ACC112 (cell line): ENCODE data around the gene PARP4.
"Not testable (repeated sequence)": the region's sequence is repeated elsewhere in the genome, so short reads cannot be mapped to it uniquely, and the experiment has no call there.

Experiments used
- H2AFZ ChIP-seq: fragments of 200-600 bp; sonication (generic); one replicate; pipeline ENCODE4 v1.6.0; 2017; ENCODE audit warnings: antibody characterized with exemption, low read length; ENCODE audit not compliant: unreplicated experiment
- H3K27ac ChIP-seq: fragments of 200-600 bp; sonication (generic); 2 replicates; pipeline ENCODE4 v1.5.1; 2014; ENCODE audit warnings: low read depth, mild to moderate bottlenecking, antibody characterized with exemption, low read length, moderate library complexity
- H3K27me3 ChIP-seq: fragments of 200-600 bp; sonication (generic); 2 replicates; pipeline ENCODE4 v1.6.1; 2014; ENCODE audit warnings: mild to moderate bottlenecking, antibody characterized with exemption, low read length, moderate library complexity, mixed read lengths; ENCODE audit not compliant: insufficient read depth
- H3K36me3 ChIP-seq: fragments of 200-600 bp; sonication (generic); 2 replicates; pipeline ENCODE4 v1.6.1; 2016; ENCODE audit warnings: mild to moderate bottlenecking, antibody characterized with exemption, low read length, moderate library complexity, mixed read lengths; ENCODE audit not compliant: insufficient read depth
- H3K4me1 ChIP-seq: fragments of 200-600 bp; sonication (generic); one replicate; pipeline ENCODE4 v1.6.1; 2016; ENCODE audit warnings: low read length, mixed read lengths; ENCODE audit not compliant: insufficient read depth, unreplicated experiment, control insufficient read depth
- H3K4me3 ChIP-seq: fragments of 200-600 bp; sonication (generic); 2 replicates; pipeline ENCODE4 v1.5.1; 2014; ENCODE audit warnings: mild to moderate bottlenecking, low read depth, low read length
- H3K79me2 ChIP-seq: fragments of 200-600 bp; sonication (generic); one replicate; pipeline ENCODE4 v1.6.0; 2016; ENCODE audit warnings: low read length; ENCODE audit not compliant: control insufficient read depth, unreplicated experiment, insufficient read depth

The PARP4 gene

GRCh38 chr13:24390795-24391194 is 121.8 kb downstream of the PARP4 start:
- H3K27ac ChIP-seq, H3K27me3 ChIP-seq, H3K4me1 ChIP-seq, H3K79me2 ChIP-seq, H2AFZ ChIP-seq, H3K36me3 ChIP-seq, H3K4me3 ChIP-seq: not testable (repeated sequence)

DNA sequence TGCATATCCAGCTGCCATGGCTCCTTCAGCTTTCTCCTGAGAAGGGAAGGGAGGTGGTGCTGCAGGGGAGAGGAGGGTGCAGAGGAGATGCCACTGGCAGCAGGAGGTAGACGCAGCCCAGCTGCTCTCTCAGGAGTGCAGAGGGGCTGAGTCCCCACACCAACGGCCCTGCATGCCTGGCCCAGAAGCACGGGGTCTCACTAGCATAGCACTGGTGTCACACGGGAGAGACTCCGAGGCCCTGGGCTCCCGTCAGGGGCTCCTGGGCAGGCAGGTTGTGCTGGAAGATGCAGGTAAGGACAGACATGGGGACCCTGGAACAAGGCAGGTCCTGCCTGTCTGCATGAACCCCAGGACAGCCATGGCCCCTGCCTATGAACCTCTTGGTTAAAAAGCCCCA is 123.1 kb downstream of the PARP4 start:
- Histone ChIP-seq H3K27ac (no peak overlapping the region), H3K4me3 (no peak overlapping the region), H3K36me3 (no peaks in the 10 kb centered on the region), H3K27me3 (peaks cover 6% of the 10 kb centered on the region), H3K4me1 (no peaks in the 10 kb centered on the region), H3K79me2 (no peaks in the 10 kb centered on the region), H2AFZ (no peak overlapping the region)

DNA sequence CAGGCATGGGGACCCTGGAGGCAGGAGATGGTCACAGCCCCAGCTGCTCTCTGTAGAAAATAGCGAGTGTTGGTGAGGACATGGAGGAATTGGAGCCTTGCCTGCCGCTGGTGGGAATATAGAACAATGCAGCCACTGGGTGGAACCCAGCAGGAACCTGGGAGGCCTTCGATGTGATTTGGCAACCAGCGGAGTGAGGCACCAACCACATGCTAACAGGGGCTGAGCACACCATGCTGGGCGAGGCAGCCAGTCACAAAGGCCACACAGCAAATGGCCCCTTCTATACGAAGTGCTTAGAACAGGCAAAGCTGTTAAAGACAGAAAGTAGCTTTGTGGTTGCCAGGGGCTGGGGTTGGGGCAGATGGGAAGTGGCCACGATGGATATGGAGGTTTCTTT is 123.8 kb downstream of the PARP4 start:
- not testable (repeated sequence) for H2AFZ ChIP-seq, H3K27ac ChIP-seq, H3K4me1 ChIP-seq, H3K4me3 ChIP-seq, H3K36me3 ChIP-seq, H3K79me2 ChIP-seq, H3K27me3 ChIP-seq

DNA sequence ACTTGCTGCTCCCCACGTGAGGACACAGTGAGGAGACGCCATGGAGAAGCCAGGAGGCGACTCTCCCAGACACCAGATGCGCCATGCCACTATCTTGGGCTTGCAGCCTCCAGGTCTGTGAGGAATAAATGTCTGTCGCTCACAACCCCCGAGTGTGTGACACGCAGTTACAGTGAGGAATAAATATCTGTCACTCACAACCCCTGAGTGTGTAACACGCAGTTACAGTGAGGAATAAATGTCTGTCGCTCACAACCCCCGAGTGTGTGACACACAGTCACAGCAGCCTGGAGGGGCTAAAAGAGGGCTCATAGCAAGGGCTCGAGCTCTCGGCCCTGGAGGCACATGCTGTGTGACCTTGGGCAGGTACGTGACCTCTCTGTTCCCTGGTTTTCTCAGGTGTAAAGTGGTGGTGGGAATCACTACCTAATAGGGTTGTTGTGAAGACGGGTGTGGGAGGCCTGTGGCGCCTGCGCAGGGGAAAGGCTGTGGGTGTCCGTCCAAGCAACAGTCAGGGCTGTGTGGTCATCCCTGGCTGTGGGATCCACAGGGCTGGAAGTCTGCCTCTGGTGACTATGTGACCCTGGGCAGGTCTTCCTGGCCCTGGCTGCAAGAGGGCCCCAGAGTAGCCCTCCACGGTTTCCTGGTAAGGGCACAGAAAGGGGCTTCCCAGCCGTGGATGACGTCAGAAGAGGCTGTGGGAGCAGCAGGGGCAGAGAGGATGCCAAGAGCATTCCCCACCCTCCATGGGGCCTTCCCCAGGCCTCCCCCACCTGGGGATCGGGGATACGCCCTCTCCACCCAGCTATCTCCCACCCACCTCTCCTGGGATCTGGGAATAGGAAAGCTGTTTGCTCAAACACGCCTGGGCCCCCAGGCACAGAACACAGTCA is 125.5 kb downstream of the PARP4 start:
- no peak overlapping the region for H3K27ac ChIP-seq
- no peaks in the 10 kb centered on the region for H3K36me3 ChIP-seq
- H3K4me3 ChIP-seq = no peak overlapping the region
- H3K4me1 ChIP-seq = peaks cover 3% of the 10 kb centered on the region
- H3K79me2 ChIP-seq = no peaks in the 10 kb centered on the region
- peaks cover 6% of the 10 kb centered on the region for H3K27me3 ChIP-seq
- H2AFZ ChIP-seq = no peak overlapping the region

DNA sequence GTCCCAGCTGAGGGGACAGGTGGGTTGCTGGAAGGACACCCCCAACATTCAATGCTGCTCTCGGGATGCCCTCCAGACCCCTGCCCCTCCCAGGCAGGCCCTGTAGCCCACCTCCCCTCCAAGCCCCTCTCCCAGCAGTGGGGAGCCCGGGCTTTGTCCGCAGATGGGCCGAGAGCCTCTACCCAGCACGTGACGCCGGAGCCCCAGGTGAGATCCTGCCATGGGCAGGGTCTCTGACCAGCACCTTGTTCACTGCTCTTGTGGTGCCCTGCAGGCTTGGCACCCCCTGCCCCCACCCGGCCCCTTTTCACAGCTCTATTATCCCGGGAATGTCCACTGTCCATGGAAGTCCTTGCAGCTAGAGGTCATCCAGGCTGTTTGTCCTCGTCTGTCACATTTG is 126.7 kb downstream of the PARP4 start:
- Histone ChIP-seq H3K27me3 (peaks cover 6% of the 10 kb centered on the region), H3K4me3 (no peak overlapping the region), H3K27ac (no peak overlapping the region), H3K4me1 (peaks cover 11% of the 10 kb centered on the region), H3K36me3 (no peaks in the 10 kb centered on the region), H3K79me2 (no peaks in the 10 kb centered on the region), H2AFZ (no peak overlapping the region)

DNA sequence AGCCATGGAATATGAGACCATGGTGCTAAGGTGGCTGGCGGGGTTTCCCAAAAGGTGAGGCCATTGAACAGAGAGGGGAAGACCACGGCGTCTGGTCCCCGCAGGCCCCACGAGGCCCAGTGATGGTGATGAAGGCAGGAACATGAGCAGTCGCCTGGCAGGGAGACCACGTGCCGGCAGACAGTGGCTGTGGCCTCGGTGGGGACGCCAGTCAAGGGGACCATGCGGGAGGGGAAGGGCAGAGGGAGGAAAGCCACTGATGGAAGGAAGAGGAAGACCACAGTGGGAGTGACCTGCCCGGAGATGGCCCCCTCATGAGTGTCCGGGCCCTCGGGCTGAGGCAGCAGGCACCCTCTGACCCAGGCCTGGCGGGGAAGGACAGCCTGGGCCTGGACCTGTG is 127.6 kb downstream of the PARP4 start:
- H3K27ac ChIP-seq, H3K4me3 ChIP-seq, H3K79me2 ChIP-seq, H2AFZ ChIP-seq, H3K27me3 ChIP-seq, H3K36me3 ChIP-seq: not testable (repeated sequence)
- H3K4me1 ChIP-seq = peaks cover 11% of the 10 kb centered on the region

DNA sequence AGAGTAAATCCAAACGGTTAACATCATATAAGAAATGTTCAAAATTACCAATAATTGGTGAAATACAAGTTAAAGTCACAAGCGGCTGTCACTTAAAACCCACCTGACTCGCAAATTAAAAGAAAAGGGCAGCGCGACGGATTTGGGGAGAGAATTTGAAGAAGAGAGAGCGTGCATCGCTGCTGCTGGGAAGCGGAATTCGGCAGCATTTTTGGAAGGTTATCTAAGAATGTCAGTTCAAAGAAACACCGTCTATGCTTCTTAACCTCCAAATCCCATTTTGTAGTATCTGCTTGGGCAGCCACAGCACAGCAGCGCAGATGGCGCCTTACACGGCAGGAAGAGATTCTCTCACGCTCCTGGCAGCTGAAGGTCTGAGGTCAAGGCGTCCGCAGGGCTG is 128.5 kb downstream of the PARP4 start:
- H3K27ac ChIP-seq, H3K27me3 ChIP-seq, H2AFZ ChIP-seq, H3K36me3 ChIP-seq, H3K79me2 ChIP-seq, H3K4me3 ChIP-seq: not testable (repeated sequence)
- peaks cover 11% of the 10 kb centered on the region for H3K4me1 ChIP-seq

DNA sequence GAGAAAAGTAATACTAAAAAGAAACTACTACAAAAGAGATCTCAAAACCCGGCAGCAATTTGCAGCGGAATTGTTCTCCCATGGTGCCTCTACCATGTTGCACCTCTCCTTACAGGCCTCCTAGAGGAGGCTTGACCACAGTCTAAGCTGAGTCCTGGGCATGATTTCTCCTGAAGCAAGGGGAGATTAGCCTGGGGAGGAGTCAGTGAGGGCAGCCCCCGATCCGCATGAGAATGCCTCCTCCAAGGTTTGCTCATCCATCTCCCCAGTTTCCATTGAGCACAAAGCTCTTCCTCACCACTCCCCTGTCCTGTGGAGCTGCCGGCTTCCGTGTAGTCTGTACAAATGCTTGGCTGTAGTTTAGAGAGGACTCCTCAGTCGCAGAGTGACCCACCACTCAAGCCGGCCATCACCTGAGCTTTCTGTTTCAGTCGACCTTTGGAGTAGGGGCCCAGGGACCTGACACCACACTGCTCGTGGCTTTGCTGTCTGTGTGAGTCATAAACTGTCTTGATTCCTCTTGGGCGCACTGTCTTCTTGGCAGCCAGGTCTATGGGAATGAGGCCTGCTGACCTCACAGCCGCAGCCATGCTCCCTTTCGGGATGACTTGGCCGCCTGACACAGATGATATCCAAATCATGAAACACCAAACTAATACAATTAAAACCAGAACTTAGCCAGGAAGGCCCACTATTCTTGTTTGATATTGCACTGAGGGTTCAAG is 130.9 kb downstream of the PARP4 start:
- Histone ChIP-seq H3K27ac (peak overlapping the region; percentile 39; the same call in 1 of the 2 replicates), H3K27me3 (no peaks in the 10 kb centered on the region), H2AFZ (no peak overlapping the region), H3K4me1 (peaks cover 11% of the 10 kb centered on the region), H3K36me3 (no peaks in the 10 kb centered on the region), H3K4me3 (peak overlapping the region; percentile 47; the same call in 1 of the 2 replicates), H3K79me2 (no peaks in the 10 kb centered on the region)

DNA sequence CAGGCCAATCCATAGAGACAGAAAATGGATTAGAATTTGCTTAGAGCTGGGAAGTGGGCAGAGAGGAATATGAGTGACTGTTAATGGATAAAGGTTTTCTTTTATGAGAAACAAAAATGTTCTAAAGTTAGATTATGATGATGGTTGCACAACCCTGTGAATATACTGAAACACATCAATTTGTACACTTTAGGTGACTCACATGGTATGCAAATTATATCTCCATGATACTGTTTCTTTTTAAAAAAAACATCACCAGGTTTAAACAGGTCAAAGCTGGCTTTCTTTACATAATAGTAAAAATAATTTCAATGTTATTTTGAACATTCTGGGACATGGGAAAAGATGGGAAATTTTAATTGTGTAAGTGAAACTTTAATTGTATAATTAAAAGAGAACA is 131.7 kb downstream of the PARP4 start:
- not testable (repeated sequence) for H3K27me3 ChIP-seq, H2AFZ ChIP-seq, H3K4me3 ChIP-seq, H3K36me3 ChIP-seq, H3K79me2 ChIP-seq
- peak overlapping the region; percentile 39; the same call in 1 of the 2 replicates for H3K27ac ChIP-seq
- peaks cover 11% of the 10 kb centered on the region for H3K4me1 ChIP-seq

- H3K27me3 ChIP-seq, H3K79me2 ChIP-seq, H3K27ac ChIP-seq, H2AFZ ChIP-seq, H3K36me3 ChIP-seq, H3K4me3 ChIP-seq: not testable (repeated sequence)
- H3K4me1 ChIP-seq = peaks cover 11% of the 10 kb centered on the region
These were observed 132.4 kb downstream of the PARP4 start for GRCh38 chr13:24380227-24380626.

DNA sequence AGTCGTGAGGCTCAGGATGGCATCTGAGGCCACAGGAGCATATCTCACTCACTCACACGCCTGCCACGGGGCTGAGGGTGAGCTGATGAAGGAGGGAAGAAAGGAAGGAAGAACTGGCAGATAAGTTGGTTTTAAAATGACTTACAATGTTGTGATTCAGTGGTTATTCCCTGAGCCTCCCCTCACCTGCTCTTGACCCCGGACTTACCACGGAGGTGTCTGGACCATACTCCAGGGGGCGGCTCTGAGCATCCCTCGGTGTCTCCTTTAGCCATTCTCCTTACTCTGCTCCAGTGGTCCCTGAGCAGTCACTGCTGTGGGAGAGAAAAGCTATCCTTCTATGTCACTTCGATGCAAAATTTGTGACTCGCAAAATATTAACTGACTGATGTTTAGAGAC is 141.3 kb downstream of the PARP4 start:
- H2AFZ ChIP-seq, H3K27ac ChIP-seq, H3K36me3 ChIP-seq, H3K4me1 ChIP-seq, H3K4me3 ChIP-seq, H3K79me2 ChIP-seq: not testable (repeated sequence)
- peaks cover 28% of the 10 kb centered on the region for H3K27me3 ChIP-seq
